OCI-LY3 (cell line): ENCODE data around the gene UNCX.

Source experiments
- EZH2phosphoT487 ChIP-seq: fragments of 200-600 bp; shearing (Covaris generic); IDR thresholded peaks from 2 replicates; pipeline ENCODE4 v1.6.1; 2018; ENCODE audit warnings: antibody characterized with exemption, mixed run types, low read depth
- TF ChIP-seq, protein P1 (sequence below): fragments of 200-600, 300-600 bp; sonication (generic); IDR thresholded peaks from 2 replicates; pipeline ENCODE4 v1.5.1; 2014; ENCODE audit warnings: antibody characterized with exemption, low read length, low read depth

DNA sequence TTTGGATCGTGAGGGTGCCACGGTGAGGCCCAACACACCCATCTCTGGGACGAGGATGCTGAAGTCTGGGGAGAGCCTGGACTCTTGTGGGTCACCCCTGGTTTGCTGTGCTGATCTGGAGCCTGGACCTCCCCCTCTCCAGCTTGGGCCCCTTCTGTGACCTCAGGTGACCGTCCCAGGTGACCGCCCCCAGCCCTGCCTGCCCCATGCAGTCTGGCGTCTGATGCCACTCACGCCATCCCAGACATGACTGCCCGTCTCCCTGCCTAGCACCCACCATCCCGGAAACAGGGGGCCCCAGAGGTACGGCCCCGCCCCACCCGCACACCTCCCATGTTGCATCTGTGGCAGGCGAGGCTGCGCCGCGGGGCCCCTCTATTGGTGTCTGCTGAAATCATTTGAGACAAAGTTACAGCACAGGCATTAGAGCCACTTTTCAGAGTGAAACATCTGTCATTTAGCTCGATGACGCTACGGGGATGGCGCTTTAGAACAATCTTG, 21.1 kb downstream of the UNCX start:
- TF ChIP-seq, protein P1, sequence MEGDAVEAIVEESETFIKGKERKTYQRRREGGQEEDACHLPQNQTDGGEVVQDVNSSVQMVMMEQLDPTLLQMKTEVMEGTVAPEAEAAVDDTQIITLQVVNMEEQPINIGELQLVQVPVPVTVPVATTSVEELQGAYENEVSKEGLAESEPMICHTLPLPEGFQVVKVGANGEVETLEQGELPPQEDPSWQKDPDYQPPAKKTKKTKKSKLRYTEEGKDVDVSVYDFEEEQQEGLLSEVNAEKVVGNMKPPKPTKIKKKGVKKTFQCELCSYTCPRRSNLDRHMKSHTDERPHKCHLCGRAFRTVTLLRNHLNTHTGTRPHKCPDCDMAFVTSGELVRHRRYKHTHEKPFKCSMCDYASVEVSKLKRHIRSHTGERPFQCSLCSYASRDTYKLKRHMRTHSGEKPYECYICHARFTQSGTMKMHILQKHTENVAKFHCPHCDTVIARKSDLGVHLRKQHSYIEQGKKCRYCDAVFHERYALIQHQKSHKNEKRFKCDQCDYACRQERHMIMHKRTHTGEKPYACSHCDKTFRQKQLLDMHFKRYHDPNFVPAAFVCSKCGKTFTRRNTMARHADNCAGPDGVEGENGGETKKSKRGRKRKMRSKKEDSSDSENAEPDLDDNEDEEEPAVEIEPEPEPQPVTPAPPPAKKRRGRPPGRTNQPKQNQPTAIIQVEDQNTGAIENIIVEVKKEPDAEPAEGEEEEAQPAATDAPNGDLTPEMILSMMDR, result no peak
- TF ChIP-seq EZH2phosphoT487, result no peak
